Smooth muscle cell (in vitro differentiated cells): Measurements from ENCODE around the gene MMD. TPM values are rescaled to one million over a fixed set of nuclear protein-coding genes. Genes with fewer than 3 reads are reported as not detected.
"Not testable (repeated sequence)": the region's sequence is repeated elsewhere in the genome, so short reads cannot be mapped to it uniquely, and the experiment has no call there.

Source experiments
- DNase-seq: peaks from one replicate; lab custom pipeline; 2025; ENCODE audit not compliant: unreplicated experiment; lab: John Stamatoyannopoulos, UW
- H2AFZ ChIP-seq: fragments of 200-600 bp; sonication (generic); 2 replicates; pipeline ENCODE4 v1.6.0; 2016; ENCODE audit warnings: antibody characterized with exemption, low read depth, mild to moderate bottlenecking
- H3F3A ChIP-seq: fragments of 200-600 bp; sonication (generic); 2 replicates; pipeline ENCODE4 v1.6.0; 2017; ENCODE audit warnings: antibody characterized with exemption, low read depth
- H3K27ac ChIP-seq: fragments of 200-600 bp; sonication (generic); 2 replicates; pipeline ENCODE4 v1.5.1; 2016; ENCODE audit warnings: low read depth, mild to moderate bottlenecking
- H3K27me3 ChIP-seq: fragments of 200-600 bp; sonication (generic); 2 replicates; pipeline ENCODE4 v1.6.1; 2016; ENCODE audit warnings: low read depth, mild to moderate bottlenecking
- H3K36me3 ChIP-seq: fragments of 200-600 bp; sonication (generic); 2 replicates; pipeline ENCODE4 v1.5.1; 2016; ENCODE audit warnings: low read depth
- H3K4me1 ChIP-seq: fragments of 200-600 bp; sonication (generic); 2 replicates; pipeline ENCODE4 v1.5.1; 2016; ENCODE audit warnings: low read depth
- H3K4me2 ChIP-seq: fragments of 200-600 bp; sonication (generic); 2 replicates; pipeline ENCODE4 v1.6.0; 2016; ENCODE audit warnings: mild to moderate bottlenecking
- H3K4me3 ChIP-seq: fragments of 200-600 bp; sonication (generic); 2 replicates; pipeline ENCODE4 v1.5.1; 2016; ENCODE audit warnings: mild to moderate bottlenecking
- H3K79me2 ChIP-seq: fragments of 200-600 bp; sonication (generic); 2 replicates; pipeline ENCODE4 v1.6.0; 2016; ENCODE audit warnings: low read depth, mild to moderate bottlenecking
- H3K9ac ChIP-seq: fragments of 200-600 bp; sonication (generic); 2 replicates; pipeline ENCODE4 v1.6.0; 2016; ENCODE audit warnings: low read depth
- H3K9me3 ChIP-seq: fragments of 200-600 bp; sonication (generic); replicated peaks from 2 replicates; pipeline ENCODE4 v1.5.1; 2016; ENCODE audit warnings: low read depth
- H4K20me1 ChIP-seq: fragments of 200-600 bp; sonication (generic); 2 replicates; pipeline ENCODE4 v1.6.0; 2016; ENCODE audit warnings: low read depth
- CTCF ChIP-seq: fragments of 200-600 bp; sonication (generic); IDR thresholded peaks from 2 replicates; pipeline ENCODE4 v1.5.1; 2017; ENCODE audit warnings: borderline replicate concordance, mild to moderate bottlenecking, antibody characterized with exemption; ENCODE audit not compliant: insufficient read depth, poor library complexity, severe bottlenecking
- WGBS: methylation state at CpG from one replicate; pipeline ENCODE4 v1.1.7; 2016; ENCODE audit warnings: low lambda C conversion rate; 5-methylcytosine and 5-hydroxymethylcytosine counted together
- polyA plus RNA-seq: library from polyadenylated mRNA; unstranded; fragments of >200 nt; fragmentation: Nextera tagmentation; extraction: Ambion mirVana; gene quantifications from 2 replicates; pipeline ENCODE4 v1.2.1, GENCODE V29; 2016
- total RNA-seq: library from RNA; depleted of rRNA; stranded (reverse); fragments of >200 nt; gene quantifications from 2 replicates; pipeline ENCODE4 v1.2.3, GENCODE V29; 2014

MMD gene
- total and polyA plus RNA-seq, 2 experiments from 2014 or later, result 18.0 to 19.6 TPM

DNA sequence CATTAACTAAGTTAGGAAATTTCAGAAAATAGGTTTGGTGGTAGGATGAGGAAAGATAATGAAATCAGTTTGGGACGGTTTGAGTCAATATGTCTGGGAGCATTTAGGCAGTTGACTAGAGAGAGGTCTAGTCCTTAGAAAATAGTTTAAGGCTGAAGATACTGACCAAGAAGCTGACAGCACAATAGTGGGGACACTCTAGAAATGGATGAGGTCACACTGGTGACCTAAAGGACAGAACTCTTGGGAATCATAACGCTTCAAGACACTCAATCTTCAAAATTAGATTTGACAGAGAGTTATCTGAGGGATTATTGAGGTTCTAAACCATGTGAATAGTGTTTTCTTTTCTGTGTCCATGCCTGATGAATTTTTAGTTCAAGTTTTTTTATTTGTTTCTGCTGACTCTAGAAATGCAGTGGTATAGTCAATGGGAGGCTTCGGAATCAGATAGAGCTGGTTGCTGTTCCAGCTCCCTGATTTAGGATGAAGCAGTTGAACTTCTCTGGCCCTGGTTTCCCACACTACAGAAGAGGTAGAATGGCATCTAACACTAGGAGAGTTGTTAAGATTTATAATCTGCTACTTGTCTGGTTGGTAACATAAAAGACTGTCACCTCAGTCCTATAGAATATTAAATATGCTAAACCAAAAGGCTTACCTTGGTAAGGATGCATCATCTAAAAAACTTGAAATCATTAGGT lies 29.7 kb downstream of the MMD start:
- Histone ChIP-seq H3K36me3 (no peaks in the 10 kb centered on the region), H3K27ac (no peak overlapping the region), H3K9ac (no peak overlapping the region), H3F3A (peaks cover 3% of the 10 kb centered on the region), H3K27me3 (no peaks in the 10 kb centered on the region), H3K4me1 (peaks cover 9% of the 10 kb centered on the region), H3K4me3 (no peak overlapping the region), H3K79me2 (no peaks in the 10 kb centered on the region), H2AFZ (no peak overlapping the region), H3K4me2 (no peak overlapping the region), H3K9me3 (no peaks in the 10 kb centered on the region), H4K20me1 (no peaks in the 10 kb centered on the region)
- TF ChIP-seq CTCF, result no peak
- no peak for DNase-seq
- 92% methylated on average over 3 of the region's 3 CpGs for whole genome bisulfite sequencing

GRCh38 chr17:55391244-55391757 lies 30.3 kb downstream of the MMD start:
- no peak overlapping the region for H3K4me3 ChIP-seq
- peaks cover 9% of the 10 kb centered on the region for H3K4me1 ChIP-seq
- 98% methylated on average over 4 of the region's 4 CpGs for WGBS
- no peaks in the 10 kb centered on the region for H3K36me3 ChIP-seq
- H3K79me2 ChIP-seq, result no peaks in the 10 kb centered on the region
- no peak overlapping the region for H2AFZ ChIP-seq
- no peak overlapping the region for H3K9ac ChIP-seq
- H3K4me2 ChIP-seq, result no peak overlapping the region
- H3K27me3 ChIP-seq, result no peaks in the 10 kb centered on the region
- peaks cover 3% of the 10 kb centered on the region for H3F3A ChIP-seq
- TF ChIP-seq CTCF, result no peak
- H3K27ac ChIP-seq, result no peak overlapping the region
- no peaks in the 10 kb centered on the region for H3K9me3 ChIP-seq
- H4K20me1 ChIP-seq, result no peaks in the 10 kb centered on the region
- DNase-seq, result no peak

- Histone ChIP-seq H3K4me3 (no peak overlapping the region), H3K4me1 (peaks cover 9% of the 10 kb centered on the region), H3K9me3 (no peaks in the 10 kb centered on the region), H3K27me3 (no peaks in the 10 kb centered on the region), H3K36me3 (no peaks in the 10 kb centered on the region), H3F3A (peaks cover 3% of the 10 kb centered on the region), H3K27ac (no peak overlapping the region), H2AFZ (no peak overlapping the region), H4K20me1 (no peaks in the 10 kb centered on the region), H3K9ac (no peak overlapping the region), H3K4me2 (no peak overlapping the region), H3K79me2 (no peaks in the 10 kb centered on the region)
- DNase-seq, result no peak
- no peak for TF ChIP-seq CTCF
- 88% methylated on average over 3 of the region's 3 CpGs for WGBS
These were observed 31.2 kb downstream of the MMD start for GRCh38 chr17:55390364-55390977.

DNA sequence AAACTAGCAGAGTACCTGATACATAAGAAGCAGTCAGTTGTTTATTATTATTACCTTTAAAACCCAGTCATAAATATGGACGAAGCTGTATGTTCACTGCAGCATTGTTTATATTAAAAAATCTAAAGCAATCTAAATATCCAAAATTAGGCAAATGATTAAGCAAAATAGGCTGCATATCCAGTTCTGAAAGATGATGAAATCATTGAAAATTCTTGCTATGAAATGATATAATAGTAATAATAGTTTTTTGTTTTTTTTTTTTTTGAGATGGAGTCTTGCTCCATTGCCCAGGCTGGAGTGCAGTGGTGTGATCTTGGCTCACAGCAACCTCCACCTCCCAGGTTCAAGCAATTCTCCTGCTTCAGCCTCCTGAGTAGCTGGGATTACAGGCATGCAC lies 31.9 kb downstream of the MMD start:
- H4K20me1 ChIP-seq, H3K9me3 ChIP-seq, H3K27ac ChIP-seq, H3F3A ChIP-seq, H3K4me3 ChIP-seq, H2AFZ ChIP-seq, H3K4me2 ChIP-seq, H3K4me1 ChIP-seq, DNase-seq, H3K36me3 ChIP-seq, H3K27me3 ChIP-seq, H3K79me2 ChIP-seq, H3K9ac ChIP-seq: not testable (repeated sequence)
- 97% methylated on average over 1 of the region's 1 CpG for WGBS
